HG02884 (cell line): ENCODE measurements around the gene IFNAR1.
"Not testable (repeated sequence)": the region's sequence is repeated elsewhere in the genome, so short reads cannot be mapped to it uniquely, and the experiment has no call there.

Experiments used
- ATAC-seq: cut with Tn5 transposase; IDR thresholded peaks from one replicate; pipeline ENCODE4 v1.9.1; 2021; ENCODE audit warnings: mild to moderate bottlenecking, moderate library complexity; ENCODE audit not compliant: unreplicated experiment

Gene IFNAR1

GRCh38 chr21:33305938-33306337 is 18.8 kb upstream of the IFNAR1 start:
- ATAC-seq = no peak

- peak; percentile 93 for ATAC-seq
Measured at GRCh38 chr21:33308586-33309490, 15.9 kb upstream of the IFNAR1 start.

- ATAC-seq = no peak
Measured at GRCh38 chr21:33309778-33310177, 15.0 kb upstream of the IFNAR1 start.

- ATAC-seq = no peak
Measured at GRCh38 chr21:33312121-33312520, 12.6 kb upstream of the IFNAR1 start.

- no peak for ATAC-seq
Measured at GRCh38 chr21:33313183-33313582, 11.6 kb upstream of the IFNAR1 start.

- ATAC-seq = no peak
Measured at GRCh38 chr21:33313611-33314010, 11.2 kb upstream of the IFNAR1 start.

GRCh38 chr21:33314111-33314510 is 10.7 kb upstream of the IFNAR1 start:
- ATAC-seq = no peak

GRCh38 chr21:33315946-33316710 is 8.6 kb upstream of the IFNAR1 start:
- ATAC-seq = no peak

GRCh38 chr21:33317145-33317544 is 7.6 kb upstream of the IFNAR1 start:
- ATAC-seq = no peak

- ATAC-seq = no peak
Measured at GRCh38 chr21:33317786-33318486, 6.8 kb upstream of the IFNAR1 start.

- ATAC-seq = not testable (repeated sequence)
Measured at GRCh38 chr21:33321005-33321404, 3.8 kb upstream of the IFNAR1 start.

- not testable (repeated sequence) for ATAC-seq
Measured at GRCh38 chr21:33323610-33324009, 1.2 kb upstream of the IFNAR1 start.

GRCh38 chr21:33325222-33326067 is 675 bp downstream of the IFNAR1 start:
- peak; percentile 26 for ATAC-seq

- ATAC-seq = no peak
Measured at GRCh38 chr21:33327326-33327725, 2.6 kb downstream of the IFNAR1 start.

- ATAC-seq = no peak
Measured at GRCh38 chr21:33327792-33328433, 3.1 kb downstream of the IFNAR1 start.

GRCh38 chr21:33330726-33331125 is 6.0 kb downstream of the IFNAR1 start:
- no peak for ATAC-seq

GRCh38 chr21:33332143-33332542 is 7.4 kb downstream of the IFNAR1 start:
- peak; percentile 85 for ATAC-seq

- ATAC-seq = no peak
Measured at GRCh38 chr21:33334191-33334590, 9.4 kb downstream of the IFNAR1 start.

- no peak for ATAC-seq
Measured at GRCh38 chr21:33334824-33335223, 10.1 kb downstream of the IFNAR1 start.

GRCh38 chr21:33339135-33339534 is 14.4 kb downstream of the IFNAR1 start:
- no peak for ATAC-seq
